Endothelial cell of umbilical vein (primary cell): ENCODE measurements around the gene PRR3. TPM values are rescaled to one million over a fixed set of nuclear protein-coding genes. Genes with fewer than 3 reads are reported as not detected.
"Not testable (repeated sequence)": the region's sequence is repeated elsewhere in the genome, so short reads cannot be mapped to it uniquely, and the experiment has no call there.

Experiments
- BruUV-seq: library from RNA; stranded (reverse); fragments of 400-500 nt; replicated peaks from 2 replicates; lab custom pipeline; 2021; lab: Mats Ljungman, UMichigan
- CTCF ChIA-PET: fragments of 300-600, 350-600 bp; sonication (Branson Sonifier 250); formaldehyde crosslinking; loops from one replicate; lab custom pipeline; 2021; ENCODE audit warnings: antibody characterized with exemption, inconsistent platforms; lab: Charles Lee
- POLR2A ChIA-PET: fragments of 300-600, 350-600 bp; sonication (Branson Sonifier 250); formaldehyde crosslinking; loops from one replicate; lab custom pipeline; 2021; ENCODE audit warnings: antibody characterized with exemption, inconsistent platforms; lab: Charles Lee
- DNase-seq: peaks from one replicate; pipeline ENCODE4 v3.0.0-alpha.2; 2011; ENCODE audit warnings: low read depth, low spot score
- FAIRE-seq: peaks from 2 replicates; lab custom pipeline; 2011; peaks lifted over from hg19 to GRCh38; lab: Jason Lieb, UNC
- H2AFZ ChIP-seq: 2 replicates; pipeline ENCODE4 v1.6.0; 2012; ENCODE audit warnings: low read depth, low read length, control low read depth, inconsistent platforms
- H3K27ac ChIP-seq: 2 replicates; pipeline ENCODE4 v1.5.1; 2011; ENCODE audit warnings: low read depth, mild to moderate bottlenecking, control low read depth, low read length, moderate library complexity; ENCODE audit not compliant: insufficient read depth
- H3K27me3 ChIP-seq, 2 experiments: 2 replicates each; pipeline versions ENCODE4 v1.6.0 to v1.6.1; 2011; ENCODE audit warnings: low read length in 2 of 2, mixed read lengths in 1 of 2; ENCODE audit not compliant: control insufficient read depth in 2 of 2, insufficient read depth in 2 of 2
- H3K36me3 ChIP-seq, 2 experiments: 2 replicates in 1 of 2; 3 replicates in 1 of 2; pipeline ENCODE4 v1.5.1; 2011; ENCODE audit warnings: low read length in 2 of 2, mild to moderate bottlenecking in 1 of 2, moderate library complexity in 1 of 2; ENCODE audit not compliant: control insufficient read depth in 2 of 2, insufficient read depth in 2 of 2; ENCODE audit errors: extremely low read depth in 1 of 2
- H3K4me1 ChIP-seq: 3 replicates; pipeline ENCODE4 v1.5.1; 2011; ENCODE audit warnings: mild to moderate bottlenecking, low read length; ENCODE audit not compliant: control insufficient read depth, insufficient read depth; ENCODE audit errors: extremely low read depth
- H3K4me2 ChIP-seq: 2 replicates; pipeline ENCODE4 v1.6.1; 2011; ENCODE audit warnings: low read length, control low read depth, mixed read lengths; ENCODE audit not compliant: insufficient read depth
- H3K4me3 ChIP-seq, 3 experiments: fragments of 200-600 bp in 1 of 3; sonication (generic), shearing (Covaris generic) in 1 of 3; replicated peaks in 1 of 3; 2 replicates each; pipeline ENCODE4 v1.5.1; 2011 to 2016; ENCODE audit warnings: control low read depth in 3 of 3, low read length in 3 of 3, mild to moderate bottlenecking in 2 of 3, inconsistent platforms in 1 of 3, low read depth in 1 of 3, moderate library complexity in 1 of 3; ENCODE audit not compliant: insufficient read depth in 1 of 3
- H3K79me2 ChIP-seq: 2 replicates; pipeline ENCODE4 v1.6.0; 2012; ENCODE audit warnings: low read length, inconsistent platforms; ENCODE audit not compliant: control insufficient read depth, insufficient read depth
- H3K9ac ChIP-seq: replicated peaks from 2 replicates; pipeline ENCODE3; 2011; ENCODE audit warnings: low read length, control low read depth; ENCODE audit not compliant: insufficient read depth; ENCODE audit errors: extremely low read depth
- H3K9me1 ChIP-seq: replicated peaks from 3 replicates; pipeline ENCODE4 v1.6.0; 2011; ENCODE audit warnings: mild to moderate bottlenecking, low read length; ENCODE audit not compliant: control insufficient read depth, insufficient read depth; ENCODE audit errors: extremely low read depth
- H3K9me3 ChIP-seq: replicated peaks from 2 replicates; pipeline ENCODE4 v1.5.1; 2012; ENCODE audit warnings: low read length, inconsistent platforms; ENCODE audit not compliant: control insufficient read depth, insufficient read depth
- H4K20me1 ChIP-seq: replicated peaks from 2 replicates; pipeline ENCODE3; 2011; ENCODE audit warnings: mild to moderate bottlenecking, low read length; ENCODE audit not compliant: control insufficient read depth, insufficient read depth; ENCODE audit errors: extremely low read depth
- CTCF ChIP-seq, 2 donors: IDR thresholded peaks; 1 replicate in 1 of 2; 2 replicates in 1 of 2; pipeline ENCODE4 v1.5.1; 2011; ENCODE audit warnings: low read length in 2 of 2, mild to moderate bottlenecking in 2 of 2, moderate library complexity in 2 of 2, control low read depth in 1 of 2, inconsistent platforms in 1 of 2, low read depth in 1 of 2; ENCODE audit not compliant: insufficient read depth in 1 of 2; ENCODE audit errors: extremely low read depth in 1 of 2
- EZH2 ChIP-seq: IDR thresholded peaks from 2 replicates; pipeline ENCODE4 v1.6.1; 2012; ENCODE audit warnings: borderline replicate concordance, low read depth, mild to moderate bottlenecking, moderate library complexity, low read length, inconsistent platforms; ENCODE audit not compliant: severe bottlenecking
- FOS ChIP-seq: IDR thresholded peaks from 2 replicates; pipeline ENCODE4 v1.6.1; 2011; ENCODE audit warnings: mild to moderate bottlenecking, low read length, moderate library complexity, borderline replicate concordance; ENCODE audit not compliant: insufficient read depth
- GATA2 ChIP-seq: IDR thresholded peaks from 2 replicates; pipeline ENCODE4 v1.7.0; 2011; ENCODE audit warnings: low read depth, mild to moderate bottlenecking, moderate library complexity, mixed read lengths, low read length; ENCODE audit not compliant: insufficient read length, insufficient read depth
- JUN ChIP-seq: IDR thresholded peaks from 2 replicates; pipeline ENCODE4 v1.6.1; 2011; ENCODE audit warnings: borderline replicate concordance, low read depth; ENCODE audit not compliant: insufficient read length, insufficient read depth
- MAX ChIP-seq: IDR thresholded peaks from 2 replicates; pipeline ENCODE4 v1.6.1; 2011; ENCODE audit not compliant: insufficient read depth, insufficient read length
- MYC ChIP-seq: IDR thresholded peaks from one replicate; pipeline ENCODE4 v1.6.1; 2011; ENCODE audit warnings: mild to moderate bottlenecking, low read depth, low read length
- POLR2A ChIP-seq: IDR thresholded peaks from 2 replicates; pipeline ENCODE4 v1.6.1; 2012; ENCODE audit warnings: low read depth, mild to moderate bottlenecking, control low read depth, low read length
- POLR2AphosphoS5 ChIP-seq: IDR thresholded peaks from 2 replicates; pipeline ENCODE4 v1.6.1; 2012; ENCODE audit warnings: low read depth, mild to moderate bottlenecking, control low read depth, low read length, moderate library complexity; ENCODE audit not compliant: insufficient read depth
- dilution Hi-C: fragments of 300-500 bp; cut with MboI; formaldehyde crosslinking; loops from one replicate; pipeline ENCODE4 v1.15.0; 2019; ENCODE audit warnings: low sequenced_read_pairs; ENCODE audit not compliant: extremely low pct_ligation_motif_present
- intact Hi-C: fragments of 100-400 bp; cut with micrococcal nuclease; formaldehyde crosslinking; loops from one replicate; pipeline ENCODE4 v1.10.0; 2022
- polyA plus RNA-seq, 4 experiments: library from polyadenylated mRNA; depleted of rRNA in 3 of 4; stranded (reverse) in 3 of 4; unstranded in 1 of 4; fragments of >200 nt; gene quantifications; 2 replicates each; pipeline versions ENCODE4 v1.2.1 to v1.2.3, GENCODE V29; 2011 to 2012; ENCODE audit warnings: missing spikeins in 1 of 4
- total RNA-seq: library from RNA; stranded (reverse); gene quantifications from 2 replicates; pipeline ENCODE4 v1.2.3, GENCODE V29; 2021

PRR3 gene
- total and polyA plus RNA-seq, 2 donors (not counting 3 experiments of a cell fraction or from before 2014, with no cell fraction given): 10.6 to 22.3 TPM

- DNase-seq (peak; percentile 99), FAIRE-seq (peak; percentile 98)
- Histone ChIP-seq H3K36me3 (no peaks in the 10 kb centered on the region), H3K4me3 (peak overlapping the region in 2 of 3 experiments; percentile 18 to 20), H3K9ac (peak overlapping the region; percentile 83), H3K9me3 (no peaks in the 10 kb centered on the region), H4K20me1 (no peaks in the 10 kb centered on the region), H3K27me3 (no peaks in the 10 kb centered on the region), H3K79me2 (no peaks in the 10 kb centered on the region), H3K27ac (peak overlapping the region; percentile 98), H2AFZ (no peak overlapping the region), H3K4me1 (peaks cover 6% of the 10 kb centered on the region), H3K9me1 (no peaks in the 10 kb centered on the region), H3K4me2 (peak overlapping the region; percentile 56)
- TF ChIP-seq FOS (peak; percentile 40), EZH2 (no peak), GATA2 (peak; percentile 98), POLR2A (peak; percentile 64), POLR2AphosphoS5 (peak; percentile 97), MYC (peak; percentile 53), MAX (no peak), CTCF (IDR thresholded peaks at IDR 0.05; ENCODE audit: extremely low read depth in 1 of 2, insufficient read depth in 1 of 2, low read depth in 1 of 2, low read length in 2 of 2) (no peak), JUN (peak; percentile 25)
- ChIA-PET POLR2A (interaction anchor here (0.6 to 1.7 kb wide), 3 partner anchors 16 to 25 kb away, joined by 4 to 10 read pairs (median 4); no protein-coding TSS in a partner anchor), CTCF (interaction anchor here (0.7 to 2.0 kb wide), 10 partner anchors 12 to 34 kb away, joined by 3 to 17 read pairs (median 8); no protein-coding TSS in a partner anchor)
- dilution Hi-C loops: no loop called here
- intact Hi-C loops: loop anchor here (1.0 kb wide), 8 partner anchors 12 to 99 kb away; partner anchors contain the start of genes GNL1 and HLA-E
- BruUV-seq: TSS peak; percentile 81
These were observed 40.9 kb upstream of the PRR3 start for GRCh38 chr6:30515944-30516753.

- intact Hi-C loops: loop anchor here (1.0 kb wide), 8 partner anchors 12 to 99 kb away; partner anchors contain the start of genes GNL1 and HLA-E
- H3K9me1 ChIP-seq, H2AFZ ChIP-seq, H3K79me2 ChIP-seq, BruUV-seq, dilution Hi-C loops, H3K36me3 ChIP-seq, H3K9me3 ChIP-seq, FAIRE-seq, DNase-seq, H3K4me1 ChIP-seq, H3K4me3 ChIP-seq, H3K27me3 ChIP-seq, H4K20me1 ChIP-seq: not testable (repeated sequence)
- H3K4me2 ChIP-seq: peak overlapping the region; percentile 16
- peak overlapping the region; percentile 98 for H3K27ac ChIP-seq
- POLR2A ChIA-PET: interaction anchor here (1.0 to 1.7 kb wide), 2 partner anchors 16 to 20 kb away, joined by 4 to 10 read pairs; no protein-coding TSS in a partner anchor
- CTCF ChIA-PET: interaction anchor here (0.7 to 2.0 kb wide), 10 partner anchors 11 to 35 kb away, joined by 3 to 17 read pairs (median 8); no protein-coding TSS in a partner anchor
- H3K9ac ChIP-seq: peak overlapping the region; percentile 36
These were observed 40.4 kb upstream of the PRR3 start for GRCh38 chr6:30516754-30517076.
